ENCODE measurements around the gene MED27.

DNA sequence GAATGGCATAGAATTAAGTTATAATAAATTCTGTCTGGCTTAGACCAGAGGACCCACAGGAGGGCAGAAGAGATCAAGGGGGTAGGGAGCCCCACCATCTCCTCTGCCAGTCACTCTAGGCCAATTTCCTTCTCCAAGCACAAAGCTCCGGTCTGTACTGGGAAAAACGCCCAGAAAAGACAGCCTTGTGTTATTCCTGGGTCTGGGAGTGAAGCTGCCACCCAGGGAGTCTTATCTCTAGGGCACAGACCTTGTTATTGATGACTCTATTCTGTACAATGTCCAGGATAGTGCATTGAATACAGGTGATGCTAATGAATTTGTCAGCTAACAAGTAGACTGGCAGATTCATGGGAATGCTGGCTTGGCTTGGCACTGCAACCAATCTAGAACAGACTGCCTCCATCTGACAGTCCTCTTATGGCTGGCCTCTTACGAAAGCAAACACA is 60.7 kb downstream of the MED27 start:
- TF ChIP-seq BHLHE40 (IDR thresholded peaks at IDR 0.05; ENCODE audit: low read length): no peak
- TF ChIP-seq TEAD2 (CRISPR knock-in tag; IDR thresholded peaks at IDR 0.05): no peak
- no peak for TF ChIP-seq KAT2B (IDR thresholded peaks at IDR 0.05; ENCODE audit: borderline replicate concordance, low read depth, low read length)
- TF ChIP-seq ZMYM3 (CRISPR knock-in tag; IDR thresholded peaks at IDR 0.05): no peak
- no peak for TF ChIP-seq ZNF274 (CRISPR knock-in tag; IDR thresholded peaks at IDR 0.05)
- TF ChIP-seq NFRKB (IDR thresholded peaks at IDR 0.05): no peak
- TF ChIP-seq EP300 (IDR thresholded peaks at IDR 0.05; ENCODE audit: low read depth in 2 of 2, low read length in 2 of 2): no peak
- no peak for TF ChIP-seq EP300 (CRISPR knock-in tag; IDR thresholded peaks at IDR 0.05; ENCODE audit: borderline replicate concordance)
- TF ChIP-seq, protein P1, sequence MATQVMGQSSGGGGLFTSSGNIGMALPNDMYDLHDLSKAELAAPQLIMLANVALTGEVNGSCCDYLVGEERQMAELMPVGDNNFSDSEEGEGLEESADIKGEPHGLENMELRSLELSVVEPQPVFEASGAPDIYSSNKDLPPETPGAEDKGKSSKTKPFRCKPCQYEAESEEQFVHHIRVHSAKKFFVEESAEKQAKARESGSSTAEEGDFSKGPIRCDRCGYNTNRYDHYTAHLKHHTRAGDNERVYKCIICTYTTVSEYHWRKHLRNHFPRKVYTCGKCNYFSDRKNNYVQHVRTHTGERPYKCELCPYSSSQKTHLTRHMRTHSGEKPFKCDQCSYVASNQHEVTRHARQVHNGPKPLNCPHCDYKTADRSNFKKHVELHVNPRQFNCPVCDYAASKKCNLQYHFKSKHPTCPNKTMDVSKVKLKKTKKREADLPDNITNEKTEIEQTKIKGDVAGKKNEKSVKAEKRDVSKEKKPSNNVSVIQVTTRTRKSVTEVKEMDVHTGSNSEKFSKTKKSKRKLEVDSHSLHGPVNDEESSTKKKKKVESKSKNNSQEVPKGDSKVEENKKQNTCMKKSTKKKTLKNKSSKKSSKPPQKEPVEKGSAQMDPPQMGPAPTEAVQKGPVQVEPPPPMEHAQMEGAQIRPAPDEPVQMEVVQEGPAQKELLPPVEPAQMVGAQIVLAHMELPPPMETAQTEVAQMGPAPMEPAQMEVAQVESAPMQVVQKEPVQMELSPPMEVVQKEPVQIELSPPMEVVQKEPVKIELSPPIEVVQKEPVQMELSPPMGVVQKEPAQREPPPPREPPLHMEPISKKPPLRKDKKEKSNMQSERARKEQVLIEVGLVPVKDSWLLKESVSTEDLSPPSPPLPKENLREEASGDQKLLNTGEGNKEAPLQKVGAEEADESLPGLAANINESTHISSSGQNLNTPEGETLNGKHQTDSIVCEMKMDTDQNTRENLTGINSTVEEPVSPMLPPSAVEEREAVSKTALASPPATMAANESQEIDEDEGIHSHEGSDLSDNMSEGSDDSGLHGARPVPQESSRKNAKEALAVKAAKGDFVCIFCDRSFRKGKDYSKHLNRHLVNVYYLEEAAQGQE (IDR thresholded peaks at IDR 0.05; ENCODE audit: borderline replicate concordance in 1 of 2, low read depth in 1 of 2, low read length in 2 of 2): no peak
- no peak for TF ChIP-seq JUN (CRISPR knock-in tag; IDR thresholded peaks at IDR 0.05)
- TF ChIP-seq, protein P2, sequence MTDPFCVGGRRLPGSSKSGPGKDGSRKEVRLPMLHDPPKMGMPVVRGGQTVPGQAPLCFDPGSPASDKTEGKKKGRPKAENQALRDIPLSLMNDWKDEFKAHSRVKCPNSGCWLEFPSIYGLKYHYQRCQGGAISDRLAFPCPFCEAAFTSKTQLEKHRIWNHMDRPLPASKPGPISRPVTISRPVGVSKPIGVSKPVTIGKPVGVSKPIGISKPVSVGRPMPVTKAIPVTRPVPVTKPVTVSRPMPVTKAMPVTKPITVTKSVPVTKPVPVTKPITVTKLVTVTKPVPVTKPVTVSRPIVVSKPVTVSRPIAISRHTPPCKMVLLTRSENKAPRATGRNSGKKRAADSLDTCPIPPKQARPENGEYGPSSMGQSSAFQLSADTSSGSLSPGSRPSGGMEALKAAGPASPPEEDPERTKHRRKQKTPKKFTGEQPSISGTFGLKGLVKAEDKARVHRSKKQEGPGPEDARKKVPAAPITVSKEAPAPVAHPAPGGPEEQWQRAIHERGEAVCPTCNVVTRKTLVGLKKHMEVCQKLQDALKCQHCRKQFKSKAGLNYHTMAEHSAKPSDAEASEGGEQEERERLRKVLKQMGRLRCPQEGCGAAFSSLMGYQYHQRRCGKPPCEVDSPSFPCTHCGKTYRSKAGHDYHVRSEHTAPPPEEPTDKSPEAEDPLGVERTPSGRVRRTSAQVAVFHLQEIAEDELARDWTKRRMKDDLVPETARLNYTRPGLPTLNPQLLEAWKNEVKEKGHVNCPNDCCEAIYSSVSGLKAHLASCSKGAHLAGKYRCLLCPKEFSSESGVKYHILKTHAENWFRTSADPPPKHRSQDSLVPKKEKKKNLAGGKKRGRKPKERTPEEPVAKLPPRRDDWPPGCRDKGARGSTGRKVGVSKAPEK (CRISPR knock-in tag; IDR thresholded peaks at IDR 0.05; ENCODE audit: borderline replicate concordance): no peak
- TF ChIP-seq, protein P3, sequence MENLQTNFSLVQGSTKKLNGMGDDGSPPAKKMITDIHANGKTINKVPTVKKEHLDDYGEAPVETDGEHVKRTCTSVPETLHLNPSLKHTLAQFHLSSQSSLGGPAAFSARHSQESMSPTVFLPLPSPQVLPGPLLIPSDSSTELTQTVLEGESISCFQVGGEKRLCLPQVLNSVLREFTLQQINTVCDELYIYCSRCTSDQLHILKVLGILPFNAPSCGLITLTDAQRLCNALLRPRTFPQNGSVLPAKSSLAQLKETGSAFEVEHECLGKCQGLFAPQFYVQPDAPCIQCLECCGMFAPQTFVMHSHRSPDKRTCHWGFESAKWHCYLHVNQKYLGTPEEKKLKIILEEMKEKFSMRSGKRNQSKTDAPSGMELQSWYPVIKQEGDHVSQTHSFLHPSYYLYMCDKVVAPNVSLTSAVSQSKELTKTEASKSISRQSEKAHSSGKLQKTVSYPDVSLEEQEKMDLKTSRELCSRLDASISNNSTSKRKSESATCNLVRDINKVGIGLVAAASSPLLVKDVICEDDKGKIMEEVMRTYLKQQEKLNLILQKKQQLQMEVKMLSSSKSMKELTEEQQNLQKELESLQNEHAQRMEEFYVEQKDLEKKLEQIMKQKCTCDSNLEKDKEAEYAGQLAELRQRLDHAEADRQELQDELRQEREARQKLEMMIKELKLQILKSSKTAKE (CRISPR knock-in tag; IDR thresholded peaks at IDR 0.05; ENCODE audit: borderline replicate concordance): no peak
- TF ChIP-seq NR2F2 (IDR thresholded peaks at IDR 0.05; ENCODE audit: borderline replicate concordance, low read depth): no peak
- TF ChIP-seq, protein P4, sequence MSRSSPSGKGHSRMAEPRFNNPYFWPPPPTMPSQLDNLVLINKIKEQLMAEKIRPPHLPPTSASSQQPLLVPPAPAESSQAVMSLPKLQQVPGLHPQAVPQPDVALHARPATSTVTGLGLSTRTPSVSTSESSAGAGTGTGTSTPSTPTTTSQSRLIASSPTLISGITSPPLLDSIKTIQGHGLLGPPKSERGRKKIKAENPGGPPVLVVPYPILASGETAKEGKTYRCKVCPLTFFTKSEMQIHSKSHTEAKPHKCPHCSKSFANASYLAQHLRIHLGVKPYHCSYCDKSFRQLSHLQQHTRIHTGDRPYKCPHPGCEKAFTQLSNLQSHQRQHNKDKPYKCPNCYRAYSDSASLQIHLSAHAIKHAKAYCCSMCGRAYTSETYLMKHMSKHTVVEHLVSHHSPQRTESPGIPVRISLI (CRISPR knock-in tag; IDR thresholded peaks at IDR 0.05; ENCODE audit: borderline replicate concordance): no peak
- TF ChIP-seq EZH2 (conservative IDR thresholded peaks at IDR 0.05; ENCODE audit: low read depth, low read length): no peak
